Central memory CD8-positive, alpha-beta T cell (primary cell): ENCODE results near the gene SKI.

Experiments used
- ATAC-seq: fragments of 150-1000 bp; cut with Tn5 transposase; replicated peaks from 2 replicates; pipeline ENCODE4 v1.10.0; 2022; ENCODE audit warnings: mild to moderate bottlenecking, moderate FRiP score, moderate number of reproducible peaks; ENCODE audit not compliant: poor library complexity, severe bottlenecking; ENCODE audit errors: extremely low read depth
- DNase-seq, 2 donors: peaks; one replicate each; pipeline ENCODE4 v3.0.0; 2021; ENCODE audit warnings: low spot score in 2 of 2
- H3K27ac Mint-ChIP-seq: one replicate; pipeline ENCODE4 v1.8.0; 2022; ENCODE audit warnings: low read depth, mild to moderate bottlenecking, moderate library complexity, mixed read lengths
- H3K27me3 Mint-ChIP-seq: one replicate; pipeline ENCODE4 v1.8.0; 2022; ENCODE audit warnings: mixed read lengths
- H3K36me3 Mint-ChIP-seq: one replicate; pipeline ENCODE4 v1.8.0; 2022; ENCODE audit warnings: mild to moderate bottlenecking, moderate library complexity, mixed read lengths; ENCODE audit not compliant: insufficient read depth
- H3K4me1 Mint-ChIP-seq: one replicate; pipeline ENCODE4 v1.8.0; 2022; ENCODE audit warnings: mixed read lengths
- H3K4me3 Mint-ChIP-seq: one replicate; pipeline ENCODE4 v1.8.0; 2022; ENCODE audit warnings: mild to moderate bottlenecking, moderate library complexity, mixed read lengths
- H3K9me3 Mint-ChIP-seq: one replicate; pipeline ENCODE4 v1.8.0; 2022; ENCODE audit warnings: mixed read lengths

SKI gene

GRCh38 chr1:2228157-2228594 is at the start of gene SKI:
SKI (plus strand) TSS chr1:2228319; CDS start chr1:2228767, 448 bp downstream.
- Mint-ChIP-seq H3K27ac (peak within 1 kb of the TSS; percentile 96), H3K4me1 (peaks cover 44% of the 10 kb centered on the region), H3K9me3 (no peaks in the 10 kb centered on the region), H3K27me3 (no peaks in the 10 kb centered on the region), H3K36me3 (peaks cover 58% of the 10 kb centered on the region), H3K4me3 (peak within 1 kb of the TSS; percentile 91)
- no peak for ATAC-seq
- DNase-seq = no peak

GRCh38 chr1:2178875-2179274 is 49.2 kb upstream of the SKI start:
- peaks cover 16% of the 10 kb centered on the region for H3K36me3 Mint-ChIP-seq
- H3K27ac Mint-ChIP-seq = no peak overlapping the region
- no peaks in the 10 kb centered on the region for H3K9me3 Mint-ChIP-seq
- no peaks in the 10 kb centered on the region for H3K27me3 Mint-ChIP-seq
- DNase-seq (no peak), ATAC-seq (no peak)
- peaks cover 5% of the 10 kb centered on the region for H3K4me1 Mint-ChIP-seq
- H3K4me3 Mint-ChIP-seq = no peak overlapping the region

GRCh38 chr1:2179283-2180013 is 48.7 kb upstream of the SKI start:
- ATAC-seq = no peak
- Mint-ChIP-seq H3K4me1 (peaks cover 5% of the 10 kb centered on the region), H3K27ac (no peak overlapping the region), H3K9me3 (no peaks in the 10 kb centered on the region), H3K36me3 (peaks cover 14% of the 10 kb centered on the region), H3K4me3 (no peak overlapping the region), H3K27me3 (no peaks in the 10 kb centered on the region)
- no peak for DNase-seq

GRCh38 chr1:2180297-2181245 is 47.5 kb upstream of the SKI start:
- no peak for ATAC-seq
- Mint-ChIP-seq H3K27ac (no peak overlapping the region), H3K4me3 (no peak overlapping the region), H3K27me3 (no peaks in the 10 kb centered on the region), H3K36me3 (peaks cover 14% of the 10 kb centered on the region), H3K4me1 (peaks cover 5% of the 10 kb centered on the region), H3K9me3 (no peaks in the 10 kb centered on the region)
- DNase-seq = no peak

- Mint-ChIP-seq H3K36me3 (peaks cover 12% of the 10 kb centered on the region), H3K4me1 (no peaks in the 10 kb centered on the region), H3K27ac (no peak overlapping the region), H3K27me3 (no peaks in the 10 kb centered on the region), H3K4me3 (no peak overlapping the region), H3K9me3 (no peaks in the 10 kb centered on the region)
- DNase-seq (no peak), ATAC-seq (no peak)
These were observed 46.8 kb upstream of the SKI start for GRCh38 chr1:2181271-2181670.

- Mint-ChIP-seq H3K4me1 (no peaks in the 10 kb centered on the region), H3K36me3 (peaks cover 12% of the 10 kb centered on the region), H3K4me3 (no peak overlapping the region), H3K27ac (no peak overlapping the region), H3K27me3 (no peaks in the 10 kb centered on the region), H3K9me3 (no peaks in the 10 kb centered on the region)
- no peak for DNase-seq
- no peak for ATAC-seq
These were observed 46.4 kb upstream of the SKI start for GRCh38 chr1:2181752-2182151.

- H3K36me3 Mint-ChIP-seq = peaks cover 12% of the 10 kb centered on the region
- no peak for DNase-seq
- ATAC-seq = no peak
- no peaks in the 10 kb centered on the region for H3K9me3 Mint-ChIP-seq
- no peaks in the 10 kb centered on the region for H3K4me1 Mint-ChIP-seq
- H3K27ac Mint-ChIP-seq = no peak overlapping the region
- no peak overlapping the region for H3K4me3 Mint-ChIP-seq
- H3K27me3 Mint-ChIP-seq = no peaks in the 10 kb centered on the region
These were observed 45.7 kb upstream of the SKI start for GRCh38 chr1:2182376-2182775.

GRCh38 chr1:2183937-2184334 is 44.2 kb upstream of the SKI start:
- ATAC-seq (no peak), DNase-seq (no peak)
- no peak overlapping the region for H3K4me3 Mint-ChIP-seq
- H3K36me3 Mint-ChIP-seq = peaks cover 8% of the 10 kb centered on the region
- H3K27ac Mint-ChIP-seq = peak overlapping the region; percentile 46
- H3K4me1 Mint-ChIP-seq = no peaks in the 10 kb centered on the region
- H3K27me3 Mint-ChIP-seq = no peaks in the 10 kb centered on the region
- no peaks in the 10 kb centered on the region for H3K9me3 Mint-ChIP-seq

GRCh38 chr1:2184531-2184930 is 43.6 kb upstream of the SKI start:
- Mint-ChIP-seq H3K9me3 (no peaks in the 10 kb centered on the region), H3K4me1 (no peaks in the 10 kb centered on the region), H3K27ac (no peak overlapping the region), H3K4me3 (no peak overlapping the region), H3K27me3 (no peaks in the 10 kb centered on the region), H3K36me3 (peaks cover 10% of the 10 kb centered on the region)
- ATAC-seq (no peak), DNase-seq (no peak)

- Mint-ChIP-seq H3K27ac (no peak overlapping the region), H3K27me3 (no peaks in the 10 kb centered on the region), H3K9me3 (no peaks in the 10 kb centered on the region), H3K4me1 (no peaks in the 10 kb centered on the region), H3K36me3 (peaks cover 10% of the 10 kb centered on the region), H3K4me3 (no peak overlapping the region)
- DNase-seq = no peak
- no peak for ATAC-seq
These were observed 43.2 kb upstream of the SKI start for GRCh38 chr1:2184934-2185333.

GRCh38 chr1:2185880-2186855 is 42.0 kb upstream of the SKI start:
- no peak overlapping the region for H3K27ac Mint-ChIP-seq
- H3K4me1 Mint-ChIP-seq = no peaks in the 10 kb centered on the region
- no peaks in the 10 kb centered on the region for H3K9me3 Mint-ChIP-seq

GRCh38 chr1:2186901-2187300 is 41.2 kb upstream of the SKI start:
- Mint-ChIP-seq H3K4me3 (no peak overlapping the region), H3K27me3 (no peaks in the 10 kb centered on the region), H3K4me1 (peaks cover 5% of the 10 kb centered on the region), H3K36me3 (peaks cover 7% of the 10 kb centered on the region), H3K27ac (no peak overlapping the region), H3K9me3 (no peaks in the 10 kb centered on the region)
- ATAC-seq (no peak), DNase-seq (no peak)

More at GRCh38 chr1:2185880-2186855, 42.0 kb upstream of the SKI start:
- peaks cover 7% of the 10 kb centered on the region for H3K36me3 Mint-ChIP-seq
- H3K4me3 Mint-ChIP-seq = no peak overlapping the region
- H3K27me3 Mint-ChIP-seq = no peaks in the 10 kb centered on the region
- DNase-seq (no peak), ATAC-seq (no peak)
